ENCODE data around the gene USP21.

USP21 gene

DNA sequence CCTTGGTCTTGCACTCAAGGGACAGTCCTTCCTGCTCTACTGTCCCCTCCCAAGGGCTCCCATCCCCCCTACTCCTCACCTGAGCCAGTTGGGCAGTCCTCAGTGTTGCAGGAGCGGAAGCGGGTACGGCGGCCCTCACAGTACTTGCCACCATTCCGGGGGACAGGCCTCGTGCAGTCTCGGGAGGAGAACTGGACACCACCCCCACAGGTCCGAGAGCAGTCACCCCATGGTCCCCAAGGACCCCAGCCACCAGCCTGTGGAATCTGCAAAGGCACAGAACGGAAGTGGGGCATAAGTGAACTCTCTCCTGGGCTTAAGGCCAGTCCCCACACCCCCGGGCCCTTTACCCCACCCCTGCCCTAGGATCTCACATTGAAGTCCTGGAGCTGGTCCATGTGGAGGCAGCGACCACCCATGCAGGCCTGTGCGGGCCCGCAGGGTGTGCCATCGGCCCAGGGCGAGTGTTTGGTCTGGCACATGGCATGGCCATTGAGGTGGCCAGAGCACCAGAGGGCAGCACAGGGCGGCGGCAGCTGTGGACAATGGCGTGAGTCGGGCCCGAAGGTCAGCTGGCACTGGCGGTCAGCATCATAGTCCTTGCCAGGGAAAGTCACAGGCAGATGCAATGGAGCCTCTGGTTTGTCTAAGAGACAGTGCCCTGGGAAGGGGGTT lies 34.4 kb downstream of the USP21 start:
- no peak for DNase-seq (ENCODE audit: low read depth in 3 of 3)

DNA sequence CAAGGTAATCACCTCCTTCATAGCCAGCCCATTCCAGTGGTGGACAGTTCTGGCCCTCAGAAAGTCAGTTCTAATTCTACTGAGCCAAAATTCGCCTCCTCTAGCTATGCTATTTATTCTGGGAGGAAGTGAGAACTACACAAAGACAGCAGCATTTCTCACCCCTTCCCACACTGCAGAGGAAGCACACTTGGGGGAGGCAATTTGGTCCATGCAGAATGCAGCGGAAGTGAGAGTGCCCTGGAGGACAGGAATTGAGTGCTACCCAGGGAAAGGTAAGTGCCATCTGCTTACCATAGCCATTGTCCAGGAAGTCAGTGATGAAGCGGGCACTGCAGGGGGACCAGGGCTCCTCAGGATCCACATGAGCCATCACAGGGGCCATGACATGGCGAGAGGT lies 35.9 kb downstream of the USP21 start:
- no peak for DNase-seq (ENCODE audit: low read depth in 3 of 3)

DNA sequence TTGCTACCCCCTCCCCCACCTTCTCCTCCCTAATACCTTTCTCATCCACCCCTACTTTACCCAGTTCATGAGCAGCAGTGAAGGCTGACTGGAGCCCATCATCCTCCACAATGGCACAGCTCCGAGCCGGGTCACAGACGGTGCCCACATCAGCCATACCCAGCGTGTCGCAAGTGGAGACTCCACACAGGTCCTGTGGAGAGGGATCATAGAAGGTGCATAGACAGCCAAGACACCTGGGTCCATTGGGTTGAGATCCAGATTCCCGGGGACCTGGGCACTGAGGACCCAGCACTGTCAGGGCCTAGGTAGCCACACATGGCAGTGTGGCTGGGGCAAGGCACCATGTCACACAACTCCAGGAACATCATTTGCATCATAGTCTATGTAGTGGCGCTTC lies 36.8 kb downstream of the USP21 start:
- DNase-seq (ENCODE audit: low read depth in 3 of 3) = no peak

DNA sequence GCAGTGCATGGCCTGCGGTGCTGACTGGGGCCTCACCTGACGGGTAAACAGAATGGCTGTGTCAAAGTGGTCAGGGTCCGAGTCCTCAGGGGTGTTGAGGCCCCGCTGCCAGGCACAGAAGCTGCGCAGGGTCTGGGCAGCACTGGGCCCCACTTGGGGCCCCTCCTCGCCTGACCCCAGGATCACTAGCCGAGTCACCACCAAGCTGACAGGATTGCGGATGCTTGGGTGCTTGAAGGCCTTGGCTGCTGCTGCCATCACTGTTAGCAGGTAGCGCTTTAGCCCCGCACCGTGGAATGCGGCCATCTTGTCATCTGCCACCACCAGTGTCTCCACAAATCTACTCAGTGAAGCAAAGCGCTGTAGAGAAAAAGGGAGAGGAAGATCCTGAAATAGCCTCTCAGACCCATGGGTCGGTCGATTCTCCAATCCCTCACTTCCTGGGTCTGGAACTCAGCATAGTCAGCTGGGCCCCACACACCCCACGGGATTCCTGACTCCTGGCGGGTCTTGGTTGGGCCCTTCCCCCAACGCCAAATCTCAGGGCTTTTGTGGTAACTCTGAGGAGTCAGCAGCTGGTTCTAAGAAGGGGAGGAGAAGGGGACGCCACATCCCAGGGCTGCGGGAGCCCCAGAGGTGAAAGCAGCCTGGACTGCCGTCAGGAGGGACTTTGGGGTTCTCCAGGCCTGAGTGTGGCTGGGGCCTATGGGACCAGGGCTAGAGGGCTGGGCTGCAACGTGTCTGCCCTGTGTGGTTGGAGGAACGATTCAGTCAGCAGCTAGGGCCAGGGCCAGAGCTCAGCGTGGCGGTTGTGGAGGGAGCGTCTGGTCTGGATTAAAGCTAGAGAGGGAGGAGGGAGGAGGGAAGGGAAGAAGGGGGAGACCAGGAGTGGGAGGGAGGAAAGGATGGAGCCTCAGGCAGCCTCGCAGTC lies 37.5 kb downstream of the USP21 start:
- DNase-seq (ENCODE audit: low read depth in 3 of 3) = no peak

DNA sequence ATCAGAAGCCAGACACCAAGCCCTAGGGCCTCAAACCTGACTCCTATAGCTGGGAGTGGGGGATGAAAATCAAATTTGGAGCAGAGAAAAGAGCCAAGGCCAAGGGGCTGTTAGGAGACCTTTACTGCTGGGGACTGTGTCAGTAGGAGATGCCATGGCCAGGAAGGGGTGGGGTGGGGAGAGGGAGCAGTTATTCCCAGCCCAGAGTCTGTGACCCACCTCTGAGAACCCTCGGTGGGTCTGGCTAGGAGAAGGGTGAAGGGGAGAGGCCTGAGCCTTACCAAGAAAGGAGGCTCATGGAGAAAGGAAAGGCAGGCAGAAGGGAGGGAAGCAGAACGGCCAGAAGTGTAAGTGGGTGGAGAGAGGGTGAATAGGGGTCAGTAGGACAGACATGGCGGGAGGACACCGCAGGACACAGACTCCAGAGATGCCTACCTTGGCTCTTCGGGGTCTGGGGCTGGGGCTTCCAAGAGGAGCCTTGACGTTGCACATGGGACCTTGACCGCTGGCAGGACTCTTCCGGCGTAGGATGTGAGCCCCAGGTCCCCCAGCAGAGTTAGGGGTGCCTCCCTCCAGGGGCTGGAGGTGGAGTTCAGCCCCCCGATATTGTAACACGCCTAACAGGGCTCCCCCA lies 38.4 kb downstream of the USP21 start:
- no peak for DNase-seq (ENCODE audit: low read depth in 3 of 3)

DNA sequence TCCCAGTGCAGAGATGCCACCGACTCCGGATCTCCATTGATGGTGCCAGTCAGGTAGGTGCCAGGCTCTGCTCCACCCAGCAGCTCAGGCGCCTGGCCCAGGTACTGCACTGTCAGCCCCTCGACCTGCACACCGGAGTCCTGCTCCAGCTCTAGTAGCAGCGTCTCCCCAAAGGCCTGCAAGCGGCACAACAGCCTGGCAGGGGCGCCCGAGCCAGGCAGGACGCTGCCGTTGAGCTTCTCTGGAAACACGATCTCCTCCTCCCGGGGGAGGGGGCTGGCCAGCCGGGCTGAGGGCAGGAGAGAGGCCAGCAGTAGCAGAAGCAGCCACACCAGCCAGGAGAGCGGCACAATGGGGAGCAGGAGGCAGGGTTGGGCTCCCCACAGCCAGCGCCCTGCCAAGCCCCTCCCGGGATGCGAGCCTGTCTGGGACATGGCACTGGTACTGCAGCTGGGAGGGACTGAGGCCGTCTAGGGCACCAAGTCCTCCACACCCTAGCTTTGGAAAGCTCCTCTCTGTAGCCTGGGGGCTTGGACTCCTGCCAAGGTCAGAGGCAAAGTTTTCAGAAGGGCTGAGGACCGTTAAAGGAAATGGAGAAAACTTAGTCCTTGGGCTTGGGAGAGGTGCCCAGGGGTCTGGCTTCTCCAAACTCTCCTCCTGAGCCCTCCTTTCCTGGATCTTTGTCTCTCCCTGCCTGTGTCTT lies 39.0 kb downstream of the USP21 start:
- no peak for DNase-seq (ENCODE audit: low read depth in 3 of 3)

DNA sequence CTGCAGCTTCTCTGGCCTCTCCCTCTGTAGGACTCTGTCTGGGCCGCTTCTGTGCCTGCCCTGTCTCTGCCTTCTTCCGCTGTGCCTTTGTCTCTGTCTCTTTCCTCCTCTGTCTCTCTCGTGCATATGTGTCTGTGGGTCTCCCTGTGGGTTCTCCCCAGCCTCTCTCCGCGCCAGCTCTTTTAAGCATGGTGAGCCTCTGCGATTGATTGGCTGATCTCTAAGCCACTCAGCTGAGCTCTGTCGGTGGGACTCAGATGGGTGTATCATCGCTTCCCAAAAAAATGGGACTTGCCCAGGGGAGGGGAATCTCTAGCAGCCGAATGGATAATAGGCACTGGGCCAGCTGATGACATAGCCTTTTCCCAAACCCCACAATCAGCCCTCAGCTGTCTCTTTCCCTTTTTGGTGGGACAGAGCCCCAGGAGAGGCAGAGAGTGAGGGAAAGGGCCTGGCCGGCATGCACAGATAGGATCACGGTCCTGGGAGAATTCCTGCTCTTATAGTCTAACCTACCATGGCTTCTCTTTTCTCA lies 39.7 kb downstream of the USP21 start, which contains the start of gene ADAMTS4:
TSS of gene ADAMTS4 (minus strand) at position 158 of the 535 bp plus-strand sequence. CDS start 427 bp downstream, outside the sequence.
- no peak for DNase-seq (ENCODE audit: low read depth in 3 of 3)

DNA sequence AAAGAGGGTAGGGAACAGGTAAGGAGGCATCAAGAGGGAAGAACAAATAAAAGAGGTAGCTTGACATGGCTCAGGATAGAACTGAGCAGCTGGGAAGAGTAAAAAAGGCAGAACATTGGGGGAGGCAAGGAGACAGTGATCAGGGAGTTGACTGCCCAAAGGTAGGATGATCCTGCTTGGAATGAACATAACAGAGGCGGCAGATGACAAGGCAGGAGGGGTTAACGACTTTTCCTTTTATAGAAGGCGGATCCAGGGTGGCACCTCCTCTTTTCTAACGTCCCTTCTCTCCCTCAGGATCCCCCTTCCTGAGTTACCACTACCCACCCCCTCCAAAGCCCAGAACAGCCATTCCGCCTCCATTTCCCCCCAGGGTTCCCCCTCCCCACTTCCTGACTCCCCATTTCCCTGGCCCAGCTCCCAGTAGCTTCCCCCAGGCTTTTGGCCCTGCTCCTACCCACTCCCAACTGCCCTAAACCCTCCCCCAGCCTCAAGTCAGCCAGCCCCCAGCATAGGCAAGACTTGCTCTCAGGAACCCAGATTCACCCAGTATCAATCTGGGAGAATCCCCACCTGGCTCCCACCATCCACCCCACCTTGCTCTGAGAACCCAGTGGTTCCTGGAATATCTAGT lies 40.3 kb downstream of the USP21 start:
- no peak for DNase-seq (ENCODE audit: low read depth in 3 of 3)

DNA sequence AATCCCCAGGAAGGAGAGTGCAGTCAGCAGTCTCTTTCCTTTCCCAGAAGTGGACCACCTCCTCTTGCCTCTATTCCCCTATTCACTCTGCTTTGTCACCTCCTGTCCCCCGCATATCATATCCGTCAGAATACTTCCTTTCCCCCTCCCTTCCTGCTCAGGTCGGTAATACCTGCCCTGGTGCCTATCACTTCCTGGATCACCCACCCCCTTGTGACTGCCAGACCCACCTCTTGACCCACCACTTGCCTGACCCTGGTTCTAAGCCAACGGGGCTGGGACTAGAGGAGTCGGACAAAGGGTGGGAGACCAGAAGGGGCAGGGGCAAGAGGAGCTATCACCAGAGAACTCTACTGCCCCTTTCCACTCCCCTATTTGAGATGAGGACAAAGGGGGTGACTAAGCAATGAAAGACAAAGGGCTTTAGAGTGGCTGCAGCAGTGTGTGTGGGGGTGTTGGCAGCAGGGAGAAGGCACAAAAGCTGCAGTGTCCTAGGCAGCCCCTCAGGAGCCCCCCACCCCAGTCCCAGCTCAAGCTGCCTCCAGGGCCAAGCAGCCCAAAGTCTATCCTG lies 41.2 kb downstream of the USP21 start:
- no peak for DNase-seq (ENCODE audit: low read depth in 3 of 3)

DNA sequence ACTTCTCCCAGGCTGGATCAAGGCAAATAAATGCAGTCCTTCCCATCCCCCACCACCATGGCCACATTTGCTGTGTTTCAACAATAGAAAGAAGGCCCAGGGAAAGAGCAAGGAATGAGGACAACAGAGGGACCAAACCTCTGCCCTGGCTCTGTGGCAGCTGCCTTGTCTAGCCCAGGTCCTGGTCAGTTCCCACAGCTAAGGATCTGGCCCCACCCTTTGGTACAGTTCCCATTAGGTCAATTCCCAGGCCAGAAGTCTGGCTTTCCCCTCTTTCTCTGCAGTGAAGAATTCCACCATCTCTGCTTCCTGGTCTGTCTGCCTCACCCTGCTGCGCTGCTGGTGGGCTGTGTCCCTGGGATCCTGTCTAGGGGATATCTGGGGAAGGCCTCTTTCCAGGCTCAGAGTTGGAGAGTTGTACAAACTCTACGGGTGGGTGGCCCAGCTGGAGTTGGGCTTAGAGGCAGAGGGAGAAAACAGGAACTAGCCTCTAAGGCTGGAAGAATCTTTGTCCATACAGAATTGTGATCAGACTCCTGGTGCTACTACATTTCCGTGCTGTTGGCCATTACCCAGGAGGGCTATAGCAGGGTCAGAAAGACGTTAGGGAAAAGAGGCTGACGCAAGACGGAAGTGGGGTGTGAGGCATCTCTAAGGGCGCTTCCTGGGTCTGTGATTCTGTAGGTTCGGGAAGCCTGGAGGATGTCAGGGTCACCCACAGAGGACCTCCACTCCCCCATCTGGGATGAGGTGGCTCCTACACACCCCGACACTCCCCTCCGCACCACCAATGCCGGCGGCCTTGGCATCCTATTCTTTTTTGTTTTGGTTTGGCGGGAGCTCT lies 41.9 kb downstream of the USP21 start:
- DNase-seq (ENCODE audit: low read depth in 3 of 3) = no peak

DNA sequence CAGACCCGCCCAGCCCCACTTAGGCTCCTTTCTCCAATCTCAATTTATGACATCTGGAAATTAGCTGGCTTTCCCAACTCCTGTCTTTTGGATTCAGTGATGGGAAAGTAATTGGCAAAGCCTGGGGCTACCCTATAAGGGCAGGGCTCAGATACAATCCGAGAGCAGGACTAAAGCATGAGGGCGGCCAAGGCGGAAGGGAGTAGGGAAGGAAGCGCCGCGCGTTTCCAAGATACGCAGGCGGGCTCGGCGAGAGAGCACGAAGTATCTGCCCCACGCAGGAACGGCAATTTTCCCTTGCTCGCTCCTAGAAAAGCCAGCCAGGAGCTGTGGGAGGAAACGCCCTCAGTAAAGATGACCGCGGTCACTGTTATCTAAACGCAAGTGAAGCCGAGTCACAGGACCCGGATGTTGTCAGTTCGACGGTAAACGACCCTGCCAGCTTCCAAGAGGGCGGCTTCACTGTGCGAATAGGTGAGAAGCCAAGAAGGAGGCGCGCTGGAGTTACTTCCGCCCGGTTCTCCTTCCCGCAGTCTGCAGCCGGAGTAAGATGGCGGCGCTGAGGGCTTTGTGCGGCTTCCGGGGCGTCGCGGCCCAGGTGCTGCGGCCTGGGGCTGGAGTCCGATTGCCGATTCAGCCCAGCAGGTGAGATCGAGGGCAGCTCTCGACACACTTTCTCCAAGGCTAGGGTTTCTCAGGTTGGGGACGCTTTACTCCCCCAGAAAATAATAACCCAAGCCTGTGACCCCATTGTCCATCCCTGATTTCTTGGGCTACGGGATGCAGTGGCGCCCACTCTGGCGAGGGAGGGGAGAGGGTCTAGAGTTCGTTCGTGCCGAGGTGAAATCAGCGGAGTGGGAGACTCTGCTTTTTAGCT lies 42.8 kb downstream of the USP21 start, which contains the start of gene NDUFS2:
TSS of gene NDUFS2 (plus strand) at position 532 of the 877 bp plus-strand sequence. CDS start at position 551, 19 bp downstream.
- DNase-seq (ENCODE audit: low read depth in 3 of 3) = peak; percentile 75 to 93 (median 89)

DNA sequence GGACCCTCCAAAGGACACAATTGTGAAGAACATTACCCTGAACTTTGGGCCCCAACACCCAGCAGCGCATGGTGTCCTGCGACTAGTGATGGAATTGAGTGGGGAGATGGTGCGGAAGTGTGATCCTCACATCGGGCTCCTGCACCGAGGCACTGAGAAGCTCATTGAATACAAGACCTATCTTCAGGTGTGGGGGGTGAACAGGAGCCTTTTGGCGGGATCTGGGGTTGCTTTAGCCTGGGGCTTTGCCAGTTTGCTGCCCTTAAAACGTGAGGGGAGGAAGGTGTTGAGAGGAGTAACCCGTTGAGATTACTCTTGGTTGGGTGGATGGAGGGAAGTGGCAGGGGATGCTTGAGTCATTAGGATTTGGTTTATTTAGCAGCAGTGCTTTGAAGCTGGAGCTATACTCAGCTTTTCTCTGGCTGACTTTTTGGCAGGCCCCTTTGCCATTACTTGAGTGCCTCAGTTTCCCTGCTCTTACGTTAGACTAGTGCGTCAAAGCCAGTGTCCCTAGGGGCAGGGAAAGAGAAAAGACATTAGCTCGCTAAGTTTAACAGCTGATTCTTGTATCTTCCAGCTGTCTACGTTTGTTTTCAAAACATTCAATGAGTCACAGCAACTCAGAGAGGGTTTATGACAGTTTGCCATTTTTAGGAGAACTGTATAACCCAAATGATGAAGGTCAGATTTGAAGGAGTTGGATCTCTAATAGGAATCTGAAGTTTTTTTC lies 47.3 kb downstream of the USP21 start:
- no peak for DNase-seq (ENCODE audit: low read depth in 3 of 3)

DNA sequence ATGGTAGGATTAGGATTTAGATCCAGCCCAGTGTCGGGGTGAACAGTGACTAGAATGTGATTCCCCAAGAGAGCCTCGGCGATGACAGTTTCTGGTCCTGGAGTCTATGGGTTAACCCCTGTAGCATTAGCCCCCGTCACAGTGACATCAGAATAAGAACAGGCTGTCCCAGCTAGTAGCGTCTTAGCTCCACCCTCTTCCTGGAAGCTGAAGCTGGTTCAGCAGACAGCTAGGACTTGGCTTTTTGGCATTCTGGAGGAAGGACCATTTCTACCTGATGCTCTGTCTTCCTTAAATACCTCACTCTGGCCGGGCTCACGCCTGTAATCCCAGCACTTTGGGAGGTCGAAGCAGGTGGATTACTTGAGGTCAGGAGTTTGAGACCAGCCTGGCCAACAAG lies 47.9 kb downstream of the USP21 start:
- DNase-seq (ENCODE audit: low read depth in 3 of 3) = no peak

DNA sequence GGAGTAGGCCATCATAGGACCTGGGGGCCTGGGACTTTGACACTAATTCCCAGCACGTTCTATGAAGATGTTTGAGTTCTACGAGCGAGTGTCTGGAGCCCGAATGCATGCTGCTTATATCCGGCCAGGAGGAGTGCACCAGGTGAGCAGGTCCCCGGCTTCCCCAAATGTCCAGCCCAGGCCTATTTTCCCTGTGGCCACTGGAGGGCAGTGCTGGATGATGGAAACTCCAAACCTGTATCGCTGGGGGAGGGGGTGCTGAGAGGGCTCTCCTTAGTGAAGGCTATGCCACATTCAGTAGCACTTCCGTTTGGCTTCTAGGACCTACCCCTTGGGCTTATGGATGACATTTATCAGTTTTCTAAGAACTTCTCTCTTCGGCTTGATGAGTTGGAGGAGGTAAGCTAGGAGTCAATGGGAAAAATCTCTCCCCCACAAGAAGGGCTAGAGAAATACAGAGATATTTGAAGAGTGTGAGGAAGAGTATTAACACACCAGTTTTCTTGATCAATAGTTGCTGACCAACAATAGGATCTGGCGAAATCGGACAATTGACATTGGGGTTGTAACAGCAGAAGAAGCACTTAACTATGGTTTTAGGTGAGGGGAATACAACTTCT lies 50.6 kb downstream of the USP21 start:
- DNase-seq (ENCODE audit: low read depth in 3 of 3) = peak; percentile 33 to 52 (median 44)

DNA sequence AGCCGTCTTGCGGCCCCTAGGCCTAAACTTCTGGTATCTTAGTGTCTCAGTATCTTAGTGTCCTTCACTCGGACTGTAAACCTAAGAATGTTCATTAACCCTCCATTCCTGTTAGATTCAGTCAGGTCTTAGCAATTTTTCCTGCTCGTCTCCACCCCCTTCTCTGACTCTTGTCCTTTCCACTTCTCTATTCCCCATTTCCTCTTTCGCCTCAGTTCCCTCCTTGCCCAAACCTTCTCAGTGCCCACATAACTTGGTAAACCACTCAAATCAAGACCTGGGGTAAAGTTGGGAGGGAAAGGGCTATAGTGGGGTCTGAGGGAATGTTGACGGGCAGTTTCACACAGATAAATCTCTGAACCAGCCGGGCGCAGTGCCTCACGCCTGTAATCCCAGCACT lies 55.1 kb downstream of the USP21 start:
- no peak for DNase-seq (ENCODE audit: low read depth in 3 of 3)

DNA sequence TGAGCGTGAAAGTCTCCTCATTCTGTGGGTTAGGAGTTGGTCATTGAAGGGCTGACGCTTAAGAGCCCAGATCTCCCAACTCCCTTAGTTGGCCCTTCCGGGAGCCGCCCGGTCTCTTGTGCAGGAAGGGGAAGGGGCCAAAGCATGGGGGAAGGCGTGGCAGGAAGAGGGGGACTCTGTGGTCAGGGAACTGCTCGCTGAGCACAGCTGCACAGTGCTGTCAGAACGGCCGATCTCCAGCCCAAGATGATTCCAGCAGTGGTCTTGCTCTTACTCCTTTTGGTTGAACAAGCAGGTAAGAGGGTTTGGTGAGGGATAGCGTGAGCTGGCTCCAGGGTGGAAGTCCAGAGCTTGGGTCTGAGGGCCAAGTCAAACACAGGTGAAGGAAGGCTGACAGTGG lies 55.8 kb downstream of the USP21 start, which contains the start of gene FCER1G:
TSS of gene FCER1G (plus strand) at position 220 of the 400 bp plus-strand sequence. CDS start at position 247, 27 bp downstream.
- DNase-seq (ENCODE audit: low read depth in 3 of 3) = no peak

Data from stimulated activated CD4-positive, alpha-beta T cell treated with anti-CD3 and anti-CD28 coated beads, TNF-alpha, amount 100 ng/mL, for 4 hours (primary cell).